ENCODE data around the gene HOXD13.

HOXD13 gene

GRCh38 chr2:176128172-176128981 is 35.9 kb downstream of the HOXD13 start:
- no peaks in the 10 kb centered on the region for H3K9me3 ChIP-seq (ENCODE audit: control insufficient read depth in 2 of 2, low read length in 2 of 2)
- H3K36me3 ChIP-seq (ENCODE audit: control insufficient read depth in 2 of 2, insufficient read depth in 2 of 2, low read length in 2 of 2), result no peaks in the 10 kb centered on the region
- H3K27ac ChIP-seq (ENCODE audit: low read depth in 2 of 2, low read length in 2 of 2), result peak overlapping the region; percentile 72 to 74
- H3K9ac ChIP-seq (ENCODE audit: low read depth in 1 of 2, low read length in 2 of 2), result peak overlapping the region; percentile 47 to 50
- H3K4me3 ChIP-seq (ENCODE audit: low read length in 2 of 2), result peak overlapping the region; percentile 43 to 60
- H3K27me3 ChIP-seq (ENCODE audit: control insufficient read depth in 2 of 2, insufficient read depth in 2 of 2, low read length in 2 of 2), result peaks cover 29 to 35% of the 10 kb centered on the region in 2 donors
- H3K4me1 ChIP-seq (ENCODE audit: control insufficient read depth in 2 of 2, insufficient read depth in 2 of 2, low read length in 2 of 2), result peaks cover 5 to 7% of the 10 kb centered on the region in 2 donors

- Histone ChIP-seq H3K36me3 (ENCODE audit: control insufficient read depth in 2 of 2, insufficient read depth in 2 of 2, low read length in 2 of 2) (no peaks in the 10 kb centered on the region), H3K9me3 (ENCODE audit: control insufficient read depth in 2 of 2, low read length in 2 of 2) (no peaks in the 10 kb centered on the region), H3K27me3 (ENCODE audit: control insufficient read depth in 2 of 2, insufficient read depth in 2 of 2, low read length in 2 of 2) (peaks cover 21 to 28% of the 10 kb centered on the region in 2 donors), H3K4me1 (ENCODE audit: control insufficient read depth in 2 of 2, insufficient read depth in 2 of 2, low read length in 2 of 2) (peaks cover 5 to 7% of the 10 kb centered on the region in 2 donors), H3K27ac (ENCODE audit: low read depth in 2 of 2, low read length in 2 of 2) (peak within 1 kb of the TSS; percentile 72 to 74), H3K9ac (ENCODE audit: low read depth in 1 of 2, low read length in 2 of 2) (peak within 1 kb of the TSS; percentile 47 to 59), H3K4me3 (ENCODE audit: low read length in 2 of 2) (peak within 1 kb of the TSS; percentile 61 to 67)
These were observed 36.7 kb downstream of the HOXD13 start, which contains the start of gene HOXD8 for GRCh38 chr2:176128982-176129796. Gene HOXD8, plus strand, starts transcription at chr2:176129705. Its CDS starts 662 bp downstream, at chr2:176130367.

- Histone ChIP-seq H3K9me3 (ENCODE audit: control insufficient read depth in 2 of 2, low read length in 2 of 2) (no peaks in the 10 kb centered on the region), H3K4me3 (ENCODE audit: low read length in 2 of 2) (peak overlapping the region; percentile 61 to 67), H3K4me1 (ENCODE audit: control insufficient read depth in 2 of 2, insufficient read depth in 2 of 2, low read length in 2 of 2) (peaks cover 5 to 7% of the 10 kb centered on the region in 2 donors), H3K9ac (ENCODE audit: low read depth in 1 of 2, low read length in 2 of 2) (peak overlapping the region; percentile 24 to 59), H3K36me3 (ENCODE audit: control insufficient read depth in 2 of 2, insufficient read depth in 2 of 2, low read length in 2 of 2) (no peaks in the 10 kb centered on the region), H3K27me3 (ENCODE audit: control insufficient read depth in 2 of 2, insufficient read depth in 2 of 2, low read length in 2 of 2) (peaks cover 15 to 22% of the 10 kb centered on the region in 2 donors), H3K27ac (ENCODE audit: low read depth in 2 of 2, low read length in 2 of 2) (peak overlapping the region; percentile 72 to 74)
These were observed 37.3 kb downstream of the HOXD13 start for GRCh38 chr2:176129813-176130146.

GRCh38 chr2:176130147-176130956 is 37.8 kb downstream of the HOXD13 start:
- Histone ChIP-seq H3K4me3 (ENCODE audit: low read length in 2 of 2) (peak overlapping the region; percentile 61 to 67), H3K9me3 (ENCODE audit: control insufficient read depth in 2 of 2, low read length in 2 of 2) (no peaks in the 10 kb centered on the region), H3K27me3 (ENCODE audit: control insufficient read depth in 2 of 2, insufficient read depth in 2 of 2, low read length in 2 of 2) (peaks cover 9 to 16% of the 10 kb centered on the region in 2 donors), H3K9ac (ENCODE audit: low read depth in 1 of 2, low read length in 2 of 2) (peak overlapping the region; percentile 26 to 59), H3K36me3 (ENCODE audit: control insufficient read depth in 2 of 2, insufficient read depth in 2 of 2, low read length in 2 of 2) (no peaks in the 10 kb centered on the region), H3K27ac (ENCODE audit: low read depth in 2 of 2, low read length in 2 of 2) (peak overlapping the region; percentile 72 to 74), H3K4me1 (ENCODE audit: control insufficient read depth in 2 of 2, insufficient read depth in 2 of 2, low read length in 2 of 2) (peaks cover 7 to 8% of the 10 kb centered on the region in 2 donors)

GRCh38 chr2:176130957-176131847 is 38.7 kb downstream of the HOXD13 start:
- Histone ChIP-seq H3K27ac (ENCODE audit: low read depth in 2 of 2, low read length in 2 of 2) (peak overlapping the region; percentile 72 to 74), H3K36me3 (ENCODE audit: control insufficient read depth in 2 of 2, insufficient read depth in 2 of 2, low read length in 2 of 2) (no peaks in the 10 kb centered on the region), H3K4me3 (ENCODE audit: low read length in 2 of 2) (peak overlapping the region; percentile 61 to 67), H3K4me1 (ENCODE audit: control insufficient read depth in 2 of 2, insufficient read depth in 2 of 2, low read length in 2 of 2) (peaks cover 13 to 14% of the 10 kb centered on the region in 2 donors), H3K9me3 (ENCODE audit: control insufficient read depth in 2 of 2, low read length in 2 of 2) (no peaks in the 10 kb centered on the region), H3K9ac (ENCODE audit: low read depth in 1 of 2, low read length in 2 of 2) (peak overlapping the region; percentile 26 to 59), H3K27me3 (ENCODE audit: control insufficient read depth in 2 of 2, insufficient read depth in 2 of 2, low read length in 2 of 2) (peaks cover 8 to 21% of the 10 kb centered on the region in 2 donors)

- peak overlapping the region; percentile 40 to 68 for H3K4me3 ChIP-seq (ENCODE audit: low read length in 2 of 2)
- H3K9ac ChIP-seq (ENCODE audit: low read depth in 1 of 2, low read length in 2 of 2), result no peak overlapping the region
- peak overlapping the region in 1 of 2 donors; percentile 15 for H3K27ac ChIP-seq (ENCODE audit: low read depth in 2 of 2, low read length in 2 of 2)
- peaks cover 8 to 21% of the 10 kb centered on the region in 2 donors for H3K27me3 ChIP-seq (ENCODE audit: control insufficient read depth in 2 of 2, insufficient read depth in 2 of 2, low read length in 2 of 2)
- H3K36me3 ChIP-seq (ENCODE audit: control insufficient read depth in 2 of 2, insufficient read depth in 2 of 2, low read length in 2 of 2), result no peaks in the 10 kb centered on the region
- no peaks in the 10 kb centered on the region for H3K9me3 ChIP-seq (ENCODE audit: control insufficient read depth in 2 of 2, low read length in 2 of 2)
- peaks cover 13 to 15% of the 10 kb centered on the region in 2 donors for H3K4me1 ChIP-seq (ENCODE audit: control insufficient read depth in 2 of 2, insufficient read depth in 2 of 2, low read length in 2 of 2)
These were observed 39.3 kb downstream of the HOXD13 start for GRCh38 chr2:176131848-176132158.

- H3K4me1 ChIP-seq (ENCODE audit: control insufficient read depth in 2 of 2, insufficient read depth in 2 of 2, low read length in 2 of 2), result peaks cover 13 to 18% of the 10 kb centered on the region in 2 donors
- peaks cover 8 to 21% of the 10 kb centered on the region in 2 donors for H3K27me3 ChIP-seq (ENCODE audit: control insufficient read depth in 2 of 2, insufficient read depth in 2 of 2, low read length in 2 of 2)
- H3K36me3 ChIP-seq (ENCODE audit: control insufficient read depth in 2 of 2, insufficient read depth in 2 of 2, low read length in 2 of 2), result no peaks in the 10 kb centered on the region
- H3K9ac ChIP-seq (ENCODE audit: low read depth in 1 of 2, low read length in 2 of 2), result peak overlapping the region in 1 of 2 donors; percentile 38
- H3K4me3 ChIP-seq (ENCODE audit: low read length in 2 of 2), result peak overlapping the region; percentile 40 to 68
- H3K9me3 ChIP-seq (ENCODE audit: control insufficient read depth in 2 of 2, low read length in 2 of 2), result no peaks in the 10 kb centered on the region
- H3K27ac ChIP-seq (ENCODE audit: low read depth in 2 of 2, low read length in 2 of 2), result peak overlapping the region; percentile 15 to 58
These were observed 40.0 kb downstream of the HOXD13 start for GRCh38 chr2:176132205-176133171.

- Histone ChIP-seq H3K4me3 (ENCODE audit: low read length in 2 of 2) (no peak overlapping the region), H3K9me3 (ENCODE audit: control insufficient read depth in 2 of 2, low read length in 2 of 2) (no peaks in the 10 kb centered on the region), H3K9ac (ENCODE audit: low read depth in 1 of 2, low read length in 2 of 2) (no peak overlapping the region), H3K27me3 (ENCODE audit: control insufficient read depth in 2 of 2, insufficient read depth in 2 of 2, low read length in 2 of 2) (peaks cover 8 to 18% of the 10 kb centered on the region in 2 donors), H3K36me3 (ENCODE audit: control insufficient read depth in 2 of 2, insufficient read depth in 2 of 2, low read length in 2 of 2) (no peaks in the 10 kb centered on the region), H3K4me1 (ENCODE audit: control insufficient read depth in 2 of 2, insufficient read depth in 2 of 2, low read length in 2 of 2) (peaks cover 10 to 17% of the 10 kb centered on the region in 2 donors), H3K27ac (ENCODE audit: low read depth in 2 of 2, low read length in 2 of 2) (no peak overlapping the region)
These were observed 40.9 kb downstream of the HOXD13 start for GRCh38 chr2:176133389-176133788.

Data from mucosa of rectum (tissue), 2 donors.